Activated CD8-positive, alpha-beta memory T cell treated with anti-CD3 and anti-CD28 coated beads, Interleukin-2, amount 10 ng/mL, durations not matched to agents 7 days and 5 days (primary cell): ENCODE results near the gene PTPRD. TPM values are rescaled to one million over a fixed set of nuclear protein-coding genes. Genes with fewer than 3 reads are reported as not detected.

Experiments
- ATAC-seq: fragments of 150-1000 bp; cut with Tn5 transposase; one replicate; pipeline ENCODE4 v1.10.0; 2021; ENCODE audit warnings: moderate library complexity
- CTCF ChIA-PET: fragments of 350-600 bp; sonication (Branson Sonifier 250); formaldehyde crosslinking; loops from one replicate; lab custom pipeline; 2021; ENCODE audit warnings: antibody characterized with exemption; lab: Charles Lee
- DNase-seq: peaks from one replicate; pipeline ENCODE4 v3.0.0-alpha.2; 2020
- H3K27ac Mint-ChIP-seq: one replicate; pipeline ENCODE4 v1.8.0; 2021; ENCODE audit warnings: mild to moderate bottlenecking, mixed read lengths
- H3K27me3 Mint-ChIP-seq: one replicate; pipeline ENCODE4 v1.8.0; 2021; ENCODE audit warnings: mixed read lengths
- H3K36me3 Mint-ChIP-seq: one replicate; pipeline ENCODE4 v1.8.0; 2021; ENCODE audit warnings: mild to moderate bottlenecking, mixed read lengths
- H3K4me1 Mint-ChIP-seq: one replicate; pipeline ENCODE4 v1.8.0; 2021; ENCODE audit warnings: mixed read lengths
- H3K4me3 Mint-ChIP-seq: one replicate; pipeline ENCODE4 v1.8.0; 2021; ENCODE audit warnings: mild to moderate bottlenecking, moderate library complexity, mixed read lengths
- H3K9me3 Mint-ChIP-seq: one replicate; pipeline ENCODE4 v1.8.0; 2022; ENCODE audit warnings: low read depth, mixed read lengths
- total RNA-seq, 2 experiments: library from RNA; stranded (reverse); gene quantifications; one replicate each; pipeline ENCODE4 v1.2.3, GENCODE V29; 2021

The PTPRD gene
- total RNA-seq, 2 experiments from 2014 or later = 0.07 TPM; not detected in 1

GRCh38 chr9:9729082-9729481 lies 883.7 kb downstream of the PTPRD start:
- no peak for DNase-seq
- Mint-ChIP-seq H3K9me3 (peaks cover 6% of the 10 kb centered on the region), H3K36me3 (no peaks in the 10 kb centered on the region), H3K4me1 (no peaks in the 10 kb centered on the region), H3K4me3 (no peak overlapping the region), H3K27me3 (no peaks in the 10 kb centered on the region), H3K27ac (no peak overlapping the region)
- no peak for ATAC-seq
- CTCF ChIA-PET = no interaction called here

GRCh38 chr9:9719373-9720112 lies 893.3 kb downstream of the PTPRD start:
- no peaks in the 10 kb centered on the region for H3K27me3 Mint-ChIP-seq
- no peak overlapping the region for H3K27ac Mint-ChIP-seq

DNA sequence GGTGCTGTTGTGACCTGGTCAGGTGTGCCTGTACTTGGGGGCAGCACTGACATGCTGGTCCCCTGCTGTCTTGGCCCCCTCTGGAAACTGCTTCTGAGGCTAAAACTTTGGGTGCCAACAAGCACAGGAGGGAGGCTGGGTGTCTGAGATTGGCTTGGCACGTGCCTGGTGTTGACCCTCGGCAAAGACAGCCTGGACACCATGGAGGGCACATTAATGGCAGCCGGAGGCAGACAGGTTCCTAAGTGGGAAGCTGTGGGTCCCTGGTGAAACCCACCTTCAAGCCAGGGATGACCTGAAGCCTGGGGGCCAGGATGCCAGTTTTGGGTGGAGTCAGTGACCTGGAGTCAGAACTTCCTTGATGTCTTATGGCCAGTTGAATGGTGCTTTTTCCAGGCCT lies 894.1 kb downstream of the PTPRD start:
- Mint-ChIP-seq H3K27ac (no peak overlapping the region), H3K4me3 (no peak overlapping the region), H3K27me3 (no peaks in the 10 kb centered on the region), H3K4me1 (no peaks in the 10 kb centered on the region), H3K36me3 (no peaks in the 10 kb centered on the region), H3K9me3 (peaks cover 8% of the 10 kb centered on the region)
- CTCF ChIA-PET = no interaction called here
- ATAC-seq = no peak
- DNase-seq = no peak

More at GRCh38 chr9:9719373-9720112, 893.3 kb downstream of the PTPRD start:
- no peak overlapping the region for H3K4me3 Mint-ChIP-seq
- DNase-seq = no peak
- no peak for ATAC-seq
- H3K36me3 Mint-ChIP-seq = no peaks in the 10 kb centered on the region
- peaks cover 8% of the 10 kb centered on the region for H3K9me3 Mint-ChIP-seq
- CTCF ChIA-PET = no interaction called here
- no peaks in the 10 kb centered on the region for H3K4me1 Mint-ChIP-seq

DNA sequence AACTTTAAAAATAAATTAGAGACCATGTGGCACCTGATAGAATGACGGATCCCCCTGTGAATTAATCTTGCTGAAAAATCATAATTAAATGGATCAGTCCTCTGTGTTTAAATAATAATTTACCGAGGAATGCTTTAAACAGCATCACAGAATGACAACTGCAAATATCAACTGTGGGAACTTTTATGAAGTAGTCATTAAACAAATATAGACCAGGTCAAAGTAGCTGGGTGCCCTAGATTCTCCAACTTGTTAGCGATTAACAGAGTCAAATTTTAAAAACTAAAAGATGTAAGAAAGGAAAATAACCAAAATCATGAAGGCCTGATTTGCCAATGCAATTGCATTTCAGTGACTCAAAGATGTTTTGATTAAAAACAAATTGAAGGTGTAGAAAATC lies 933.4 kb downstream of the PTPRD start:
- Mint-ChIP-seq H3K9me3 (peaks cover 3% of the 10 kb centered on the region), H3K27me3 (no peaks in the 10 kb centered on the region), H3K4me3 (no peak overlapping the region), H3K27ac (no peak overlapping the region), H3K36me3 (no peaks in the 10 kb centered on the region), H3K4me1 (no peaks in the 10 kb centered on the region)
- DNase-seq (no peak), ATAC-seq (no peak)
- CTCF ChIA-PET = no interaction called here

DNA sequence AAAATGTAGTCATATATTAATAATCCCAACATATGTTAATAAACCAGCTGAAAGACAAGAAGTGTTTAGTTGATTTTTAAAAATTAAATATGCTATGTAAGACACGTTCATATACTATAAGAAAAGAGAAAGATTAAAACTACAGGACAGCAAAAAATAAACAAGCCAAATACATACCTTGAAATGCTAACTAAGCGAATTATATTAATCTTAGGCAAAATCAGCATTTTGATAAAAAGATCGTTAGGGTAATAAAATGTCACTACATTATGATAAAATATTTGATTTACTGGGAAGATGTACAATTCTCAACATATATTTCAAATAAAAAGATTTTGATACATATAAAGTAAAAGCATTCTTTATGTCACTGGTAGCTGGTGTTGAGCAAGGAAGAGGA lies 938.3 kb downstream of the PTPRD start:
- H3K9me3 Mint-ChIP-seq = no peaks in the 10 kb centered on the region
- CTCF ChIA-PET = no interaction called here
- H3K27ac Mint-ChIP-seq = no peak overlapping the region
- ATAC-seq = no peak
- H3K36me3 Mint-ChIP-seq = no peaks in the 10 kb centered on the region
- H3K4me3 Mint-ChIP-seq = no peak overlapping the region
- no peak for DNase-seq
- no peaks in the 10 kb centered on the region for H3K27me3 Mint-ChIP-seq
- no peaks in the 10 kb centered on the region for H3K4me1 Mint-ChIP-seq

- Mint-ChIP-seq H3K4me1 (no peaks in the 10 kb centered on the region), H3K27ac (no peak overlapping the region), H3K9me3 (no peaks in the 10 kb centered on the region), H3K27me3 (no peaks in the 10 kb centered on the region), H3K36me3 (no peaks in the 10 kb centered on the region), H3K4me3 (no peak overlapping the region)
- DNase-seq = no peak
- no peak for ATAC-seq
- CTCF ChIA-PET = no interaction called here
Observed at GRCh38 chr9:9670454-9670853, 942.3 kb downstream of the PTPRD start.

DNA sequence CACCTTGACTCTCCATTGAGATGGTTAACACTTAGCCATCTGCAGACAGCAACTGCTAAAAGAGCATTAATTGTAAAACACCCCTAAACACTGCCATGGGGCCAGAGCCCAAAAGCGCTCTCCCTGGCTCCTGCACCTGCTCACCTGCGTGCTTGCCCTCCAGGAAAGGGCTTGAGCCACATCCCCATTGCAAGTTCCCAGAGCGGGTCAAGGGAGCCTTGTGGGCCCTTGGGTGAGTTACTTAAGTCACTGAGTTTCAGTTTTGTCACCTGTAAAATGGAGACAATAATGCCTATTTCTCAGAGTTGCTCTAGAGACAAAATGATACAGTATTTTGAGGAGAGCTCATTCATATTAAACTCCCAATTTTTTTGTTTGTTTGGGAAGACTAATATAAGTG lies 967.8 kb downstream of the PTPRD start:
- DNase-seq = no peak
- Mint-ChIP-seq H3K4me1 (no peaks in the 10 kb centered on the region), H3K27me3 (no peaks in the 10 kb centered on the region), H3K36me3 (no peaks in the 10 kb centered on the region), H3K9me3 (peaks cover 7% of the 10 kb centered on the region), H3K27ac (no peak overlapping the region), H3K4me3 (no peak overlapping the region)
- ATAC-seq = no peak
- CTCF ChIA-PET = no interaction called here

- no peaks in the 10 kb centered on the region for H3K4me1 Mint-ChIP-seq
- no peak overlapping the region for H3K4me3 Mint-ChIP-seq
- H3K27ac Mint-ChIP-seq = no peak overlapping the region
- H3K27me3 Mint-ChIP-seq = no peaks in the 10 kb centered on the region
- CTCF ChIA-PET = no interaction called here
- no peaks in the 10 kb centered on the region for H3K36me3 Mint-ChIP-seq
- DNase-seq (no peak), ATAC-seq (no peak)
- peaks cover 3% of the 10 kb centered on the region for H3K9me3 Mint-ChIP-seq
Observed at GRCh38 chr9:9631284-9631683, 981.5 kb downstream of the PTPRD start.

DNA sequence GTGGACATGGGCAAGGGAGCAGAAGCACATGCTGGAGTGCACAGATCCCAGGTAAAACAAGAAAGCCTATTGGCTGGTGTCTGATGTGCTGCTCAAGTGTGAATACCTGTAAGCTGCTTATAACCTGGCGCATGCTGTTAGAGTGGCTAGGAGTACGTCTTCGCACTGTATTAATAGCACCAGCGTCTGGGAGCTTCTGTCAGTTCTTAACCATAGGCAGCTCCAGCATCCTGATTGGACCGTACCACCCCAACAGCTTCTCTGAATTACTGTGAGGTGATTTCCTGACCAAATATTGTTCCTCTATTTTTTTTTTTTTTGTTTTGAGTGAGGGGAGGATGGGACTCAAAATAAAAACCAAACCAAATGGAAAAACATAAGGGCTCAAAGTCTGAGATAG lies 987.6 kb downstream of the PTPRD start:
- CTCF ChIA-PET = no interaction called here
- H3K9me3 Mint-ChIP-seq = peaks cover 3% of the 10 kb centered on the region
- H3K4me3 Mint-ChIP-seq = no peak overlapping the region
- DNase-seq (no peak), ATAC-seq (no peak)
- no peak overlapping the region for H3K27ac Mint-ChIP-seq
- no peaks in the 10 kb centered on the region for H3K27me3 Mint-ChIP-seq
- no peaks in the 10 kb centered on the region for H3K4me1 Mint-ChIP-seq
- H3K36me3 Mint-ChIP-seq = no peaks in the 10 kb centered on the region

GRCh38 chr9:9623506-9623905 lies 989.3 kb downstream of the PTPRD start:
- Mint-ChIP-seq H3K4me1 (no peaks in the 10 kb centered on the region), H3K9me3 (peaks cover 3% of the 10 kb centered on the region), H3K36me3 (no peaks in the 10 kb centered on the region), H3K27ac (no peak overlapping the region), H3K4me3 (no peak overlapping the region), H3K27me3 (no peaks in the 10 kb centered on the region)
- CTCF ChIA-PET = no interaction called here
- ATAC-seq (no peak), DNase-seq (no peak)

DNA sequence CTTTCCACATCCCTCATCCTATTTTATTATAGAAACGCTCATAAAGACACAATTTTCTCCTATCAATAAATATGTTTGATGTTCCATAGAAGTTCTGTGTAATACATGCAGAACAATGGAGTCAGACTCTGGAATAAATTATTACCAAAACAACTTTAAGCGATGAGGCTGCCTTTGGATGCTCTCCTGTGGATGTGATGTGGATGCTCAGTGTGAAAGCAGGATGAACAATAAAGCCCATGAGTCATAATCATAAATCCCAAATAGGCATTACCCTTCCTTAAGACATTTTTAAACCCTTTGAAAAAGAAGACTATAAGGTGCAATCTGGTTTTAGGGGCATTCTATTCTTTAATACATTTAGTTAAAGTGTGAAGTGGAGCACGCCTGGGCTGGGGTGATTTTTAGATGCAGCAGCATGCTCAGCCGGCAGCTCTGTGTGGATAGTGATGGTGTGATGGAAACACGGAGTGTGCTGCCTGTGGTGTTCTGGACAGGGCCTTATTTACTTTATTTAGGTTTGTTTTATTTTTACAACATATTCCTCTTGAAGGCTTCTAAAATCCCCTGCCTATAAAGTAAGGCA lies 991.4 kb downstream of the PTPRD start:
- H3K36me3 Mint-ChIP-seq = no peaks in the 10 kb centered on the region
- H3K27me3 Mint-ChIP-seq = no peaks in the 10 kb centered on the region
- CTCF ChIA-PET = no interaction called here
- H3K4me1 Mint-ChIP-seq = no peaks in the 10 kb centered on the region
- ATAC-seq (no peak), DNase-seq (no peak)
- H3K4me3 Mint-ChIP-seq = no peak overlapping the region
- H3K27ac Mint-ChIP-seq = no peak overlapping the region
- H3K9me3 Mint-ChIP-seq = peaks cover 6% of the 10 kb centered on the region

DNA sequence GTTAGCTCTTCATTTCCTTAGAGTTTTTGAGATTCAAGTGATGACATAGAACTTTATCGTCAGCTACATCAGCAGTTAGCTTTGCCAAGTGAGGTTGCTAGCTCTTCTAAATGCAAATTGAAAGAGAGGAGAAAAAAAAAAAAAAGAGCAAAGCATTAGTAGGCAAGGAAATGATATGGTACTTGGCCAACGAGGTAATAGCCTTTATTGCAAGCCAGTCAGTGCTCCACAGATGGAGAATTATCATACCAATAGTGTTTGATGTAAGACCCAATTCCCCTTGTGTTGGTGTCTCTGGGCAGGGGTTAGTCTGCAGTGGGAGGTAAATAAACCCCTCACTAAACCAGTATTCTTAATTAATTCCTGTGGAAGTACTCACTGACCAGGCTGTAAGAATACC lies 992.1 kb downstream of the PTPRD start:
- ATAC-seq = no peak
- Mint-ChIP-seq H3K4me3 (no peak overlapping the region), H3K9me3 (peaks cover 6% of the 10 kb centered on the region), H3K36me3 (no peaks in the 10 kb centered on the region), H3K4me1 (no peaks in the 10 kb centered on the region), H3K27me3 (no peaks in the 10 kb centered on the region), H3K27ac (no peak overlapping the region)
- no peak for DNase-seq
- CTCF ChIA-PET = no interaction called here

DNA sequence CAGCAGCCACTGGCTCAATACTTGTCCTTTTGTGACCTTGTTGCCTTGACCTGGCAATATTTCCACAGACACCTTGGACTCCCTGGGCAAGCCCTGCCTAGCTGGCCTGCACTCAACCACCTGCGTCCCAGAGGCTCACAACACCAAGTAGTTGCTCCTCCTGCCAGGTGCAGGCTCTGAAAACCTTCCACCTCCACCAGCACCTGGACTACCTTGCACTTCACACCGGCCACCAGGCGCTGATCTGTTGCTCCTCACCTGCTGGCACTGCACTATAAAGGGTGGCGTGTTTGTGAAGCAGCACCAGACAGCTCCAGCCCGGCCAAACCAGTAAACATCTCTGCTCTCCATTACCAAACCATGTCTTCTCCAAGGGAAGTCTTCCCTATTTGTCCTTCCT lies 997.7 kb downstream of the PTPRD start:
- H3K9me3 Mint-ChIP-seq = peaks cover 6% of the 10 kb centered on the region
- no peak for ATAC-seq
- no peak for DNase-seq
- no peak overlapping the region for H3K27ac Mint-ChIP-seq
- H3K36me3 Mint-ChIP-seq = no peaks in the 10 kb centered on the region
- CTCF ChIA-PET = no interaction called here
- no peaks in the 10 kb centered on the region for H3K27me3 Mint-ChIP-seq
- H3K4me3 Mint-ChIP-seq = no peak overlapping the region
- H3K4me1 Mint-ChIP-seq = no peaks in the 10 kb centered on the region

DNA sequence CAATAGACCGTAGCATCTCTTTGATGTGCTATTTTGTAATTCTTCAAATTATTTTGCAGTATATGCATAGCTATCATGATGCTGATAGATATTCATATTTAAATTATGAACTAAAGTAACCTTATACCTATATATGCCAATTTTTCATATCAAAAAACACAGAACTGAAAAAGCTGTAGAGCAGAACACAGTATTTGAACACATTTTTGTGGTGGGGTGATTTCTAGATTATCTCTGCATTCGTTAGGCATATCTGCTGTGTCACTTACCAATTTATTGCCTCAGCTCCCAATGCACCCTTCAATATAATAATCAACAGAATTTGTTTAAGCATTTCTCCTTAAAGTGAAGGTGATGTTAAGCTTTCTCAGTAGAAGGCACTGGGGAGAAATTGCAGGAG lies 998.2 kb downstream of the PTPRD start:
- Mint-ChIP-seq H3K27ac (no peak overlapping the region), H3K27me3 (no peaks in the 10 kb centered on the region), H3K9me3 (peaks cover 6% of the 10 kb centered on the region), H3K4me3 (no peak overlapping the region), H3K4me1 (no peaks in the 10 kb centered on the region), H3K36me3 (no peaks in the 10 kb centered on the region)
- DNase-seq = no peak
- no peak for ATAC-seq
- CTCF ChIA-PET = no interaction called here
